Kidney epithelial cell (primary cell): ENCODE data around the gene NPY1R. TPM values are rescaled to one million over a fixed set of nuclear protein-coding genes. Genes with fewer than 3 reads are reported as not detected.

ENCODE experiments used
- DNase-seq: peaks from one replicate; pipeline ENCODE4 v3.0.0-alpha.2; 2010; ENCODE audit warnings: low read depth
- H3K27me3 ChIP-seq: 2 replicates; pipeline ENCODE4 v1.6.0; 2011; ENCODE audit warnings: low read length; ENCODE audit not compliant: control insufficient read depth, insufficient read depth
- H3K36me3 ChIP-seq: 2 replicates; pipeline ENCODE4 v1.5.1; 2011; ENCODE audit warnings: low read length; ENCODE audit not compliant: control insufficient read depth, insufficient read depth
- H3K4me3 ChIP-seq: 2 replicates; pipeline ENCODE4 v1.5.1; 2011; ENCODE audit warnings: low read depth, mild to moderate bottlenecking, control low read depth, low read length
- total RNA-seq: library from RNA; depleted of rRNA; stranded (reverse); fragments of >200 nt; gene quantifications from 2 replicates; pipeline ENCODE4 v1.2.3, GENCODE V29; 2015
- TF ChIP-seq, protein P1 (sequence below): IDR thresholded peaks from 2 replicates; pipeline ENCODE4 v1.5.1; 2011; ENCODE audit warnings: mild to moderate bottlenecking, moderate library complexity, low read length, control low read depth, inconsistent platforms; ENCODE audit not compliant: insufficient read depth, poor library complexity, severe bottlenecking

The NPY1R gene
- total RNA-seq, 1 donor from 2014 or later = 1.7 TPM

DNA sequence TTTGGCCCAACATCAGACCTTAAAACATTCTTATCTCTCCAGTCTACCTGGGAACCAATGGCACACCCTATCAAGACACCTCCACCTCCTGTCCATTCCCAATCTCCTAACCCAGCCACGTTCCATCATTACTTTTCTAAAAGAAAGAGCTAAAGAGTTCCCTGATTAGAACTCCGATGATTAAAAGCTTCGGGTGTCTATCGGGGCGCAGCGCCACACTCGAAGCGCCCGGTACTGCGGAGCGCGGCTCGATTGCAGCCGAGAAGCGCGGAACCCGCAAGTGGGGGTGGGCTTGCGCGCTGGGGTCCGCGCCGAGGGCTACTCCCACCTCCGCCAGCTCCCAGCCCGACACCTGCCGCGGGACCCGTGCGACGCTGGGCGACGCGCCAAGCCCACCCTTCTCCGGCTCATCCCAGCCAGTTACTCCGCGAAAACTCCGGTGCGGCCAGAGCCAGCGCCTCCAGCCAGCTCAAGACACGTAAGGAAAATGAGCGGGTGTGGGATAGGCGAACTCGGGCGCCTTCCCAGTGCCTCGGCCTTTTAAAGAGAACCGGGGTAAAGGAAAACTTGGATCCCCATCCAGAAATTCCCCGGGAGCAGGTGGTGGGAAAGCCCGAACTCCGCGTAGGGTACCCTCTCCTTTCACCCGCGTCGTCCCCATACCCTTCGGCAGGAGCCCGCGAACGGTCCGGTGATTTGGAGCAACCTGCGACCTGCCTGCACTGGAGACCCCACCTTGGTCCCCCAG lies 593 bp downstream of the NPY1R start:
- Histone ChIP-seq H3K27me3 (peaks cover 8% of the 10 kb centered on the region), H3K36me3 (no peaks in the 10 kb centered on the region), H3K4me3 (peak overlapping the region; percentile 64)
- TF ChIP-seq, protein P1, sequence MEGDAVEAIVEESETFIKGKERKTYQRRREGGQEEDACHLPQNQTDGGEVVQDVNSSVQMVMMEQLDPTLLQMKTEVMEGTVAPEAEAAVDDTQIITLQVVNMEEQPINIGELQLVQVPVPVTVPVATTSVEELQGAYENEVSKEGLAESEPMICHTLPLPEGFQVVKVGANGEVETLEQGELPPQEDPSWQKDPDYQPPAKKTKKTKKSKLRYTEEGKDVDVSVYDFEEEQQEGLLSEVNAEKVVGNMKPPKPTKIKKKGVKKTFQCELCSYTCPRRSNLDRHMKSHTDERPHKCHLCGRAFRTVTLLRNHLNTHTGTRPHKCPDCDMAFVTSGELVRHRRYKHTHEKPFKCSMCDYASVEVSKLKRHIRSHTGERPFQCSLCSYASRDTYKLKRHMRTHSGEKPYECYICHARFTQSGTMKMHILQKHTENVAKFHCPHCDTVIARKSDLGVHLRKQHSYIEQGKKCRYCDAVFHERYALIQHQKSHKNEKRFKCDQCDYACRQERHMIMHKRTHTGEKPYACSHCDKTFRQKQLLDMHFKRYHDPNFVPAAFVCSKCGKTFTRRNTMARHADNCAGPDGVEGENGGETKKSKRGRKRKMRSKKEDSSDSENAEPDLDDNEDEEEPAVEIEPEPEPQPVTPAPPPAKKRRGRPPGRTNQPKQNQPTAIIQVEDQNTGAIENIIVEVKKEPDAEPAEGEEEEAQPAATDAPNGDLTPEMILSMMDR = peak; percentile 16
- DNase-seq = no peak

DNA sequence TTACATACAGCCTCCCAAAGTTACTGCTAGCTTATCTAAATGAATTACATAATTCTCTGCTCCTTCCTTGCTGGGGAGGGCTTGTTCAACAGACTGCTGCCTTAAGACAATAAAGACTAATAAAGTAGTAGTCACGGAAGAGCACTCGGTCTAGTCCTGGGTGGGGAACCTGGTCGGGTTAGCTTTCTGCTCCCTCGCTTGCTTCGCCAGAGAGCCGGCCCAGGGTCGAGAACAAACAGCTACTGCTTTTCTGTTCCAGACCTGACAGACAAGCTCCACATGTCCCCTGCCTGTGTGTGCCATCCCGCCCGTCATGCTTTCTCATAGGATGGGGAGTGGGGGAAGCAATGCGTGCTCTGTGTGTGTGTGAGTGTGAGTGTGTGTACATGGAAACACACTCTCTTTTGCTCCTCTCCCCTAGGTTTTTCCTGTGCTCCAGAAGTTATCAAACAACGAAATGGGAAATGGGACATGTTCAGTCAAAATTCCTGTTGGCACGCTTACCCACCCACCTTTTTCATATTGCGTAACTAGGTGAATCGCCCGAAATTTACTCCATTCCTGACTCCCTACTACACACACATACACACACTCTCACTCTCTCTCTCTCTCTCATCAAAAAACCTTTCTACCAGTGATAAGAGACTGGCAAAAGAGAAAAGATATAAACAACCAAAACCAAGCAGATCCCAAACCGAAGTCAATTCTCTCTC lies 1.3 kb downstream of the NPY1R start:
- TF ChIP-seq, protein P1 = no peak
- H3K36me3 ChIP-seq = no peaks in the 10 kb centered on the region
- peak overlapping the region; percentile 64 for H3K4me3 ChIP-seq
- DNase-seq = no peak
- H3K27me3 ChIP-seq = peaks cover 8% of the 10 kb centered on the region

DNA sequence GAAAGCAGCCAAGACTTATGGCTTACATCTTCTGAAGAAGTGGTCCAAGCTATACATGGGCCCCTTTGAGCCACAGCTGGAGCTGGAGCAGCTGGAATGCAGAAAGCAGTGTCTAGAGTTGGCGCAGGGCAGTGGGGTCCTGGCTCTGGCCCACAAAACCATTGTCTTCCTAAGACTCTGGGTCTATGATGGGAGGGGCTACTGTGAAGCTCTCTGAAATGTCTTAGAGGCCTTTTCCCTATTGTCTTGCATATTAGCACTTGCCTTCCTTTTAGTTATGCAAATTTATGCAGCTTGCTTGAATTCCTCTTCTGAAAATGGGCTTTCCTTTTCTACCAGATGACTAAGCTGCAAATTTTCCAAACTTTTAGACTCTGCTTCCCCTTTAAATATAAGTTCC lies 15.3 kb downstream of the NPY1R start:
- Histone ChIP-seq H3K36me3 (no peaks in the 10 kb centered on the region), H3K27me3 (no peaks in the 10 kb centered on the region), H3K4me3 (no peak overlapping the region)
- DNase-seq = no peak
- TF ChIP-seq, protein P1 = no peak

DNA sequence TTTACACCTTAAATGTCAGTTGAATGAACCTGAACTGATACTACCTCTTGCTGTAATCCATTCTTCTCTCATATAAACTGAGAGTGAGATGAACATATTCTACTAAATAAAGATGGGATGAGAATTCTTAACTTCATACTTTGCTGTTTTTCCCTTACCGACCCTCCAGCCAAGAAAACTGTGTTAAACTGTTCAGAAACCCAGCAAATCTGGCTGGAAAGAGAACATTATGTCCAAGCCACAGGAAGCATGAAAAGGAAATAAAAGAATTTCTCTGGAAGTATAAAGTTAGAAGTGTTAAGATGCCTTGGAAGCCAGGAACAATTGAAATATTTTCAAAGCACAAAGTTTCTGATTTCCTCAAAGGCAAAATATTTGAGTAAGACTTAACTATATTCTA lies 22.9 kb downstream of the NPY1R start:
- H3K36me3 ChIP-seq = no peaks in the 10 kb centered on the region
- DNase-seq = no peak
- no peaks in the 10 kb centered on the region for H3K27me3 ChIP-seq
- H3K4me3 ChIP-seq = no peak overlapping the region
- TF ChIP-seq, protein P1 = no peak

DNA sequence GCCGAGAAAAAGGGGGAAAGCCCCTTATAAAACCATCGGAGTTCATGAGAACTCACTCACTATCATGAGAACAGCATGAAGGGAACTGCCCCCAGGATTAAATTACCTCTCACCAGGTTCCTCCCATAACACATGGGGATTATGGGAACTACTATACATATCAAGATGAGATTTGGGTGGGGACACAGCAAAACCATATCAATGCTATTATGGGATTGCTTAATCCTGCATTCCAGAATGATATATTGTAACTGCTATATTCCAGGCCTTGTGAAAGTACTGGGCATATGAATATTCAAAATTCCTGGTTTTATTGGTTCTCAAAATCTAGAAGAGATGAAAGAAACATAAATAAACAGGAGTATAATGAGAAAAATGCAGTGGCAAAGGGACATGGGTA lies 29.3 kb downstream of the NPY1R start:
- Histone ChIP-seq H3K36me3 (no peaks in the 10 kb centered on the region), H3K4me3 (no peak overlapping the region), H3K27me3 (no peaks in the 10 kb centered on the region)
- TF ChIP-seq, protein P1 = no peak
- DNase-seq = no peak
